ENCODE measurements around the gene OAF.

The OAF gene

DNA sequence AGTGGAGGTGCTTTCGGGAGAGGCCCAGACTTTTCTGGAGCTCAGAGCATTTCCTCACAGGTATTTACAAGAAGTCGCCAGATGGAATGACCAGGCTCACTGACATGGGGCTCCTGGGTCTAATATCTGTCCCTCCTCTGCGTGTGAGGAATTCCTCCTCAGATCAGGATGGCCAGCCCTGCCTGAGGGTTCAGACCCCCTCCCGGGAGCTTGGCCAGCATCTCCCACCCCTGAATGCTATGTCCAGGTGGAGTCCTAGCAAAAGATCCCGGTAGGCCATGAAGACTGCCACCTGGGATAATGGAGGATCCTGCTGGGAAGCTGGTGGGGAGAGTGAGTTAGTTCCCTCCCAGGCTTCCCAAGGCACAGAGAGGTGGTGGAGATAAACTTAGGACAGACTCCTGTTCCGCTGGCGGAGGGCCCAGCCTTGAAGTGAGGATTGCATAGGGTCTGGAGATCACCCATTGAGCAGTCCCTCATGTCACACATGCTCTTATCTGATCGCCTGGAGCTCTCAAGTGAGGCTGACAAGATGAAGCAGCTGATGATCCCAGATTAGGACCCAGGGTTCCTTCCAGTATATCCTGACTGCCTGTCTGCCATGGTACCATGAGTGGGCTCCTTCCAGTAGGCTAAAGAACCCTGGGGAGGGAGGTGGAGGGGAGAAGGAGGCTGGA is 5.7 kb downstream of the OAF start:
- peaks cover 17% of the 10 kb centered on the region for H4K20me1 ChIP-seq (ENCODE audit: insufficient read depth, low read length)
- H3K9ac ChIP-seq (ENCODE audit: low read depth, low read length): no peak overlapping the region
- no peaks in the 10 kb centered on the region for H3K27me3 ChIP-seq (ENCODE audit: insufficient read depth, low read length, poor library complexity)
- H3K4me2 ChIP-seq (ENCODE audit: insufficient read depth, low read length): no peak overlapping the region
- H3K36me3 ChIP-seq (ENCODE audit: insufficient read depth, low read length): no peaks in the 10 kb centered on the region
- no peaks in the 10 kb centered on the region for H3K79me2 ChIP-seq (ENCODE audit: insufficient read depth, low read length)
- peaks cover 9% of the 10 kb centered on the region for H3K4me1 ChIP-seq (ENCODE audit: insufficient read depth, low read length)
- TF ChIP-seq, protein P1, sequence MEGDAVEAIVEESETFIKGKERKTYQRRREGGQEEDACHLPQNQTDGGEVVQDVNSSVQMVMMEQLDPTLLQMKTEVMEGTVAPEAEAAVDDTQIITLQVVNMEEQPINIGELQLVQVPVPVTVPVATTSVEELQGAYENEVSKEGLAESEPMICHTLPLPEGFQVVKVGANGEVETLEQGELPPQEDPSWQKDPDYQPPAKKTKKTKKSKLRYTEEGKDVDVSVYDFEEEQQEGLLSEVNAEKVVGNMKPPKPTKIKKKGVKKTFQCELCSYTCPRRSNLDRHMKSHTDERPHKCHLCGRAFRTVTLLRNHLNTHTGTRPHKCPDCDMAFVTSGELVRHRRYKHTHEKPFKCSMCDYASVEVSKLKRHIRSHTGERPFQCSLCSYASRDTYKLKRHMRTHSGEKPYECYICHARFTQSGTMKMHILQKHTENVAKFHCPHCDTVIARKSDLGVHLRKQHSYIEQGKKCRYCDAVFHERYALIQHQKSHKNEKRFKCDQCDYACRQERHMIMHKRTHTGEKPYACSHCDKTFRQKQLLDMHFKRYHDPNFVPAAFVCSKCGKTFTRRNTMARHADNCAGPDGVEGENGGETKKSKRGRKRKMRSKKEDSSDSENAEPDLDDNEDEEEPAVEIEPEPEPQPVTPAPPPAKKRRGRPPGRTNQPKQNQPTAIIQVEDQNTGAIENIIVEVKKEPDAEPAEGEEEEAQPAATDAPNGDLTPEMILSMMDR (IDR thresholded peaks at IDR 0.05; ENCODE audit: borderline replicate concordance, extremely low read depth, low read length, poor library complexity, severe bottlenecking): no peak
- no peak for TF ChIP-seq EZH2 (IDR thresholded peaks at IDR 0.05; ENCODE audit: borderline replicate concordance, low read depth, low read length, severe bottlenecking)
- DNase-seq (no peak), ATAC-seq (ENCODE audit: insufficient read depth, low read depth) (no peak)
- H3K27ac ChIP-seq (ENCODE audit: low read length): no peak overlapping the region
- H2AFZ ChIP-seq (ENCODE audit: low read depth, low read length): no peak overlapping the region
- no peaks in the 10 kb centered on the region for H3K9me3 ChIP-seq (ENCODE audit: insufficient read depth, low read length, severe bottlenecking)
- no peak overlapping the region for H3K4me3 ChIP-seq (ENCODE audit: low read depth in 1 of 2, low read length in 2 of 2)

DNA sequence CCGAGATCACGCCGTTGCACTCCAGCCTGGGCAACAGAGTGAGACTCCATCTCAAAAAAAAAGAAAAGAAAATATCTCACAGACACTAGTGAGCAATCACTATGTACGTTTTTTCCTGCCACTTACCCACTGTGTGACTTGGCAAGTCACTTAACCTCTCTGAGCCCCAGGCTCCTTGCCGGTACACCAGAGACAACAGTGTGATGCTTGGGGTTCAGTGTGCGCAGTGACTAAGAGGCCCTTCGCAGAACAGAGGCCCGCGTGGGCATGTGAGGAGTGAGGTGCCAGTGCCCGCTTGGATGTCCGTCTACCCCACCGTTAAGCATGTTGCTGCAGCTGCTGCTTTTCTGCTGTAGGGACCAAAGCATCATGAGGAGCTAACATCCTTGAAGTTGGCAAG is 6.7 kb downstream of the OAF start:
- no peak overlapping the region for H3K9ac ChIP-seq (ENCODE audit: low read depth, low read length)
- peaks cover 17% of the 10 kb centered on the region for H4K20me1 ChIP-seq (ENCODE audit: insufficient read depth, low read length)
- H3K9me3 ChIP-seq (ENCODE audit: insufficient read depth, low read length, severe bottlenecking): no peaks in the 10 kb centered on the region
- H3K4me3 ChIP-seq (ENCODE audit: low read depth in 1 of 2, low read length in 2 of 2): no peak overlapping the region
- TF ChIP-seq, protein P1 (IDR thresholded peaks at IDR 0.05; ENCODE audit: borderline replicate concordance, extremely low read depth, low read length, poor library complexity, severe bottlenecking): no peak
- no peak for TF ChIP-seq EZH2 (IDR thresholded peaks at IDR 0.05; ENCODE audit: borderline replicate concordance, low read depth, low read length, severe bottlenecking)
- H3K36me3 ChIP-seq (ENCODE audit: insufficient read depth, low read length): no peaks in the 10 kb centered on the region
- H3K4me1 ChIP-seq (ENCODE audit: insufficient read depth, low read length): no peaks in the 10 kb centered on the region
- no peaks in the 10 kb centered on the region for H3K27me3 ChIP-seq (ENCODE audit: insufficient read depth, low read length, poor library complexity)
- no peak overlapping the region for H2AFZ ChIP-seq (ENCODE audit: low read depth, low read length)
- ATAC-seq (ENCODE audit: insufficient read depth, low read depth) (no peak), DNase-seq (no peak)
- no peak overlapping the region for H3K27ac ChIP-seq (ENCODE audit: low read length)
- H3K79me2 ChIP-seq (ENCODE audit: insufficient read depth, low read length): no peaks in the 10 kb centered on the region
- no peak overlapping the region for H3K4me2 ChIP-seq (ENCODE audit: insufficient read depth, low read length)

DNA sequence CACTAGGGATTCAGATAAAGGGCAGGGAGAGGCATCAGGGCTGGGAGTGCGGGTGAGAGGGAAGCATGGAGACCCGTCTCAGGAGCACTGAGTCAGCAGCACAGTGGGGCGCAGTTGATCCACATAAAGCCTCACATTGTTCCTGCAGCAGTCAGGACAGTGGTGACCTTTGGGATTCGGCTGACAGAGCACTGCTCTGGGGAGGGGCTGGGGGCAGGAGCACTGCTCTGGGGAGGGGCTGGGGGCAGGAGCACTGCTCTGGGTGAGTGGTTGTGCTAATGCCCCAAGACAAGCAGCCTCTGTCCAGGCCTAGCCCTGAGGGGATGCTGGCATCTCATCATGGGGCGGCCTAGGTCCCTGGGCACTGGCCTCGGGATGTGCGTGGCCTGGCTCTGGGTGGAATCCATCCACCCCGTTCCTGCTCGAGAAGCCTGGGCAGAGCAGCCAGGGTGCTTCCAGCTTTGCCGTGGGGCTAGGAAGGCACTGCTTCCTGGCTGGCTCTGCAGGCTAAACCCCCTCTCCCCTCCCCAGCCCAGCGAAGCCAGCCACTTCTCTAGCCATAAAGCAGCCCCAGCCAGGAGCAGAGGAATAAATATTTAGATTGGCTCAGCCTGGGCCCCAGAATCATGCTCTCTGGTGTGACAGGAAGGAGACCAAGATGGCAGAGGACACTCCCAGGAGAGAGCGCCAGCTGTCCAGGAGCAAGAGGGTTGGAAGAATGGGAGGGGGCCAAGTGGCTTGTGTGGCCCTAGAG is 7.3 kb downstream of the OAF start:
- no peak for TF ChIP-seq EZH2 (IDR thresholded peaks at IDR 0.05; ENCODE audit: borderline replicate concordance, low read depth, low read length, severe bottlenecking)
- TF ChIP-seq, protein P1 (IDR thresholded peaks at IDR 0.05; ENCODE audit: borderline replicate concordance, extremely low read depth, low read length, poor library complexity, severe bottlenecking): no peak
- no peaks in the 10 kb centered on the region for H3K36me3 ChIP-seq (ENCODE audit: insufficient read depth, low read length)
- ATAC-seq (ENCODE audit: insufficient read depth, low read depth) (no peak), DNase-seq (no peak)
- no peak overlapping the region for H3K4me2 ChIP-seq (ENCODE audit: insufficient read depth, low read length)
- no peak overlapping the region for H2AFZ ChIP-seq (ENCODE audit: low read depth, low read length)
- no peak overlapping the region for H3K9ac ChIP-seq (ENCODE audit: low read depth, low read length)
- no peaks in the 10 kb centered on the region for H3K4me1 ChIP-seq (ENCODE audit: insufficient read depth, low read length)
- H3K9me3 ChIP-seq (ENCODE audit: insufficient read depth, low read length, severe bottlenecking): no peaks in the 10 kb centered on the region
- H3K27ac ChIP-seq (ENCODE audit: low read length): no peak overlapping the region
- H3K27me3 ChIP-seq (ENCODE audit: insufficient read depth, low read length, poor library complexity): no peaks in the 10 kb centered on the region
- H3K4me3 ChIP-seq (ENCODE audit: low read depth in 1 of 2, low read length in 2 of 2): no peak overlapping the region
- no peaks in the 10 kb centered on the region for H3K79me2 ChIP-seq (ENCODE audit: insufficient read depth, low read length)
- peaks cover 20% of the 10 kb centered on the region for H4K20me1 ChIP-seq (ENCODE audit: insufficient read depth, low read length)

All from DND-41 (cell line).